SK-N-SH treated with all-trans-retinoic acid at 6 μM for 48 hours (cell line): ENCODE measurements around the gene RORB.

Source experiments
- ATAC-seq: fragments of 200-7000 bp; cut with Tn5 transposase; 3 replicates; pipeline ENCODE4 v1.9.1; 2020; ENCODE audit warnings: mild to moderate bottlenecking, moderate library complexity
- ARNTL ChIP-seq: fragments of 450-650 bp; formaldehyde crosslinking; IDR thresholded peaks from 2 replicates; pipeline ENCODE4 v1.5.0; 2020; ENCODE audit warnings: low read depth, mild to moderate bottlenecking, moderate library complexity, borderline replicate concordance
- BACH2 ChIP-seq: fragments of 250-450 bp; sonication (Bioruptor Pico); IDR thresholded peaks from 2 replicates; pipeline ENCODE4 v1.9.0; 2021; ENCODE audit warnings: mild to moderate bottlenecking, borderline replicate concordance
- CREB5 ChIP-seq: fragments of 250-450 bp; sonication (Bioruptor Pico); IDR thresholded peaks from 2 replicates; pipeline ENCODE4 v1.5.1; 2020; ENCODE audit warnings: low read depth, mild to moderate bottlenecking, moderate library complexity
- CSDC2 ChIP-seq: fragments of 250-450 bp; sonication (Bioruptor Pico); IDR thresholded peaks from 2 replicates; pipeline ENCODE4 v1.5.0; 2020; ENCODE audit warnings: mild to moderate bottlenecking, moderate library complexity
- CSRNP3 ChIP-seq: fragments of 250-450 bp; sonication (Bioruptor Pico); IDR thresholded peaks from 2 replicates; pipeline ENCODE4 v1.5.1; 2021; ENCODE audit warnings: mild to moderate bottlenecking, moderate library complexity
- ESRRG ChIP-seq: fragments of 250-450 bp; sonication (Bioruptor Pico); IDR thresholded peaks from 2 replicates; pipeline ENCODE4 v1.6.1; 2021; ENCODE audit warnings: mild to moderate bottlenecking
- GLIS3 ChIP-seq: fragments of 250-450 bp; sonication (Bioruptor Pico); IDR thresholded peaks from 2 replicates; pipeline ENCODE4 v1.5.0; 2020; ENCODE audit warnings: mild to moderate bottlenecking, moderate library complexity
- OSR1 ChIP-seq: fragments of 250-450 bp; sonication (Bioruptor Pico); IDR thresholded peaks from 2 replicates; pipeline ENCODE4 v1.8.0; 2022; ENCODE audit warnings: moderate library complexity, mild to moderate bottlenecking, inconsistent platforms
- PATZ1 ChIP-seq: fragments of 250-450 bp; sonication (Bioruptor Pico); IDR thresholded peaks from 2 replicates; pipeline ENCODE4 v1.8.0; 2020; ENCODE audit warnings: mild to moderate bottlenecking, moderate library complexity, borderline replicate concordance
- PPARA ChIP-seq: fragments of 250-450 bp; sonication (Bioruptor Pico); IDR thresholded peaks from 2 replicates; pipeline ENCODE4 v1.5.0; 2020; ENCODE audit warnings: mild to moderate bottlenecking, borderline replicate concordance
- RARB ChIP-seq: fragments of 250-450 bp; sonication (Bioruptor Pico); IDR thresholded peaks from 2 replicates; pipeline ENCODE4 v1.8.0; 2021; ENCODE audit warnings: mild to moderate bottlenecking, moderate library complexity
- SNAI2 ChIP-seq: fragments of 250-450 bp; sonication (Bioruptor Pico); IDR thresholded peaks from 2 replicates; pipeline ENCODE4 v1.5.0; 2020; ENCODE audit warnings: mild to moderate bottlenecking, moderate library complexity
- TCF4 ChIP-seq: fragments of 250-450 bp; sonication (Bioruptor Pico); IDR thresholded peaks from 2 replicates; pipeline ENCODE4 v1.8.0; 2021; ENCODE audit warnings: mild to moderate bottlenecking, moderate library complexity, borderline replicate concordance
- TOX ChIP-seq: fragments of 250-450 bp; sonication (Bioruptor Pico); IDR thresholded peaks from 2 replicates; pipeline ENCODE4 v1.8.0; 2021; ENCODE audit warnings: mild to moderate bottlenecking, moderate library complexity, borderline replicate concordance
- TSHZ2 ChIP-seq: fragments of 250-450 bp; sonication (Bioruptor Pico); IDR thresholded peaks from 2 replicates; pipeline ENCODE4 v1.5.0; 2020; ENCODE audit warnings: mild to moderate bottlenecking, moderate library complexity
- ZC3H10 ChIP-seq: fragments of 250-450 bp; sonication (Bioruptor Pico); IDR thresholded peaks from 2 replicates; pipeline ENCODE4 v1.5.1; 2021; ENCODE audit warnings: mild to moderate bottlenecking, moderate library complexity
- ZFP30 ChIP-seq: fragments of 450-650 bp; formaldehyde crosslinking; IDR thresholded peaks from 2 replicates; pipeline ENCODE4 v1.5.0; 2022; ENCODE audit warnings: mild to moderate bottlenecking, moderate library complexity
- ZNF565 ChIP-seq: fragments of 450-650 bp; formaldehyde crosslinking; conservative IDR thresholded peaks from 2 replicates; pipeline ENCODE4 v1.5.0; 2020; ENCODE audit warnings: low read depth, mild to moderate bottlenecking, moderate library complexity
- ZNF70 ChIP-seq: fragments of 450-650 bp; formaldehyde crosslinking; IDR thresholded peaks from 2 replicates; pipeline ENCODE4 v1.5.0; 2020; ENCODE audit warnings: mild to moderate bottlenecking, moderate library complexity
- ZNF8 ChIP-seq: fragments of 450-650 bp; formaldehyde crosslinking; IDR thresholded peaks from 2 replicates; pipeline ENCODE4 v1.5.0; 2020; ENCODE audit warnings: mild to moderate bottlenecking, moderate library complexity

The RORB gene

GRCh38 chr9:74511333-74511732 lies 14.2 kb downstream of the RORB start:
- no peak for ATAC-seq

GRCh38 chr9:74512416-74512815 lies 15.3 kb downstream of the RORB start:
- TF ChIP-seq GLIS3 (no peak), ZNF565 (no peak), ARNTL (CRISPR knock-in tag) (no peak), RARB (CRISPR knock-in tag) (no peak), TSHZ2 (no peak), ZC3H10 (CRISPR knock-in tag) (no peak), ZFP30 (no peak), BACH2 (CRISPR knock-in tag) (no peak), PPARA (CRISPR knock-in tag) (no peak)
- no peak for ATAC-seq

More at GRCh38 chr9:74511333-74511732, 14.2 kb downstream of the RORB start:
- no peak for TF ChIP-seq RARB (CRISPR knock-in tag)

GRCh38 chr9:74513221-74513620 lies 16.1 kb downstream of the RORB start:
- TF ChIP-seq TCF4 (CRISPR knock-in tag) (no peak), TOX (no peak), ARNTL (CRISPR knock-in tag) (no peak), PPARA (CRISPR knock-in tag) (no peak), ZNF565 (no peak), CREB5 (no peak), ZNF70 (CRISPR knock-in tag) (no peak), OSR1 (no peak), ZC3H10 (CRISPR knock-in tag) (no peak), GLIS3 (no peak), SNAI2 (CRISPR knock-in tag) (no peak), CSRNP3 (CRISPR knock-in tag) (no peak), CSDC2 (CRISPR knock-in tag) (no peak), TSHZ2 (no peak), ESRRG (no peak), ZNF8 (CRISPR knock-in tag) (no peak), PATZ1 (CRISPR knock-in tag) (no peak), BACH2 (CRISPR knock-in tag) (no peak)
- ATAC-seq = no peak
